Endodermal cell (in vitro differentiated cells): ENCODE results near the gene AHDC1. TPM values are rescaled to one million over a fixed set of nuclear protein-coding genes. Genes with fewer than 3 reads are reported as not detected.
A peak's percentile ranks its signal among the peaks of the same experiment; 100 is the strongest.

ENCODE experiments used
- DNase-seq: peaks from one replicate; pipeline ENCODE4 v3.0.0-alpha.2; 2017
- H3K27ac ChIP-seq: 2 replicates; pipeline ENCODE4 v1.5.1; 2013; ENCODE audit warnings: mild to moderate bottlenecking, low read depth, low read length, moderate library complexity
- H3K27me3 ChIP-seq: 2 replicates; pipeline ENCODE4 v1.6.1; 2013; ENCODE audit warnings: mild to moderate bottlenecking, low read length, moderate library complexity; ENCODE audit not compliant: insufficient read depth, control insufficient read depth, poor library complexity, severe bottlenecking
- H3K36me3 ChIP-seq: 2 replicates; pipeline ENCODE4 v1.7.0; 2013; ENCODE audit warnings: mild to moderate bottlenecking, low read length, moderate library complexity; ENCODE audit not compliant: control insufficient read depth, insufficient read depth
- H3K4me1 ChIP-seq: one replicate; pipeline ENCODE4 v1.7.0; 2013; ENCODE audit warnings: low read length; ENCODE audit not compliant: control insufficient read depth, insufficient read depth
- H3K4me3 ChIP-seq: 2 replicates; pipeline ENCODE4 v1.5.1; 2013; ENCODE audit warnings: mild to moderate bottlenecking, low read length, moderate library complexity
- H3K9ac ChIP-seq: 2 replicates; pipeline ENCODE4 v1.6.1; 2013; ENCODE audit warnings: mild to moderate bottlenecking, low read length, moderate library complexity; ENCODE audit not compliant: poor library complexity, severe bottlenecking; ENCODE audit errors: extremely low read depth
- H3K9me3 ChIP-seq: 2 replicates; pipeline ENCODE4 v1.6.1; 2013; ENCODE audit warnings: mild to moderate bottlenecking, low read length, moderate library complexity; ENCODE audit not compliant: control insufficient read depth
- H3K27ac Mint-ChIP-seq: 2 replicates; pipeline ENCODE4 v1.8.0; 2020; ENCODE audit warnings: mixed read lengths
- H3K27me3 Mint-ChIP-seq: 2 replicates; pipeline ENCODE4 v1.8.0; 2021; ENCODE audit warnings: mild to moderate bottlenecking, mixed read lengths; ENCODE audit not compliant: insufficient read depth
- H3K36me3 Mint-ChIP-seq: 2 replicates; pipeline ENCODE4 v1.8.0; 2020; ENCODE audit warnings: low read depth, mixed read lengths
- H3K4me1 Mint-ChIP-seq: 2 replicates; pipeline ENCODE4 v1.8.0; 2020; ENCODE audit warnings: mixed read lengths
- H3K4me3 Mint-ChIP-seq: 2 replicates; pipeline ENCODE4 v1.8.0; 2020; ENCODE audit warnings: mild to moderate bottlenecking, moderate library complexity, mixed read lengths
- H3K9me3 Mint-ChIP-seq: 2 replicates; pipeline ENCODE4 v1.8.0; 2020; ENCODE audit warnings: mild to moderate bottlenecking, mixed read lengths
- WGBS, 2 experiments: methylation state at CpG; one replicate each; pipeline versions ENCODE4 v1.1.5 to v1.1.7; 2013; ENCODE audit warnings: missing lambda C conversion rate in 2 of 2, mixed read lengths in 1 of 2; ENCODE audit not compliant: insufficient coverage in 1 of 2, insufficient read length in 1 of 2; 5-methylcytosine and 5-hydroxymethylcytosine counted together
- total RNA-seq, 2 donors: library from RNA; stranded (reverse); fragmentation: NEBNext Ultra II Directional in 1 of 2; extraction: Animal tissue kit (Norgen Biotek cat#: 25700) in 1 of 2; gene quantifications; 2 replicates in 1 of 2; 3 replicates in 1 of 2; pipeline ENCODE4 v1.2.1, GENCODE V29; 2021
- TF ChIP-seq, protein P1 (sequence below): fragments of 200-600 bp; sonication (generic); conservative IDR thresholded peaks from 2 replicates; pipeline ENCODE4 v1.5.0; 2021; ENCODE audit warnings: antibody characterized with exemption, mild to moderate bottlenecking

AHDC1 gene
- total RNA-seq, 2 donors from 2014 or later = 39.3 to 41.2 TPM

DNA sequence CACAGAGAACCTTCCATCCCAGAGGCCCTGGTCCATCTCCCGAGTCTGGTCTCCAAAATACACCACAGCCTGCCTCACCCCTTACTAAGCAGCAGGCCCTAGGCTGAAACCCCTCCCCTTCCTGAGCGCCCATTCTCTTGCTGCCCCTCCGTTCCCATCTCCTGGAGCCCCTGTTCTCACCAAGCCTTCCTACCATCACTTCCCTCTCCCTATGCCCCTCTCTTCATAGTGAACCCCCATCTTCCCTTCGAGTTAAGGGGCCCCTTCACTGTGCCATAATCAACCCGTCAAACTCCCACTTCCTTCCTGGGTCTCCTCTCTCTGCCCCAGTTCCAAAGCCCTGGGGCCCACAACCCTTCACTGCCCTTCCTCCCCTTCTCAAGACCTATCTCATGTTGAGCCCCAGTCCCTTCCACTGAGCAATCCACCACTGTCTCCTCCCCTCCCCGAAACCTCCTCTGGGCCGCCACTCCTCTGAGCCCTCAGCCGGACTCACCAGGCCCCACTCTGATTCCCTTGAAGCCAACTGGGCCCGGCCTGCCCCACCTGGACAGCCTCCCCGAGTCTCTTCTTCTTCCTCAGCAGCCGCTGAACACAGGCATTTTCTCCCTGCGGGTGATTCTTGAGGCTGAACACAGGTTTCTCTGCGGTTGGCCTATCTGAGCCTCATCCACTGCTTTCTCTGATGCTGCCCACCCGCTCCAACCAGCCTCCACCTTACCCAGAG lies 71.8 kb downstream of the AHDC1 start:
- no peak for DNase-seq
- Histone ChIP-seq H3K4me3 (no peak overlapping the region), H3K4me1 (peaks cover 25% of the 10 kb centered on the region), H3K9ac (no peak overlapping the region), H3K27me3 (no peaks in the 10 kb centered on the region), H3K27ac (peak overlapping the region; percentile 13), H3K36me3 (peaks cover 17% of the 10 kb centered on the region), H3K9me3 (no peaks in the 10 kb centered on the region)
- Mint-ChIP-seq H3K4me1 (peaks cover 48% of the 10 kb centered on the region), H3K4me3 (no peak overlapping the region), H3K9me3 (no peaks in the 10 kb centered on the region), H3K27ac (peak overlapping the region; percentile 32), H3K27me3 (no peaks in the 10 kb centered on the region), H3K36me3 (peaks cover 12% of the 10 kb centered on the region)
- TF ChIP-seq, protein P1, sequence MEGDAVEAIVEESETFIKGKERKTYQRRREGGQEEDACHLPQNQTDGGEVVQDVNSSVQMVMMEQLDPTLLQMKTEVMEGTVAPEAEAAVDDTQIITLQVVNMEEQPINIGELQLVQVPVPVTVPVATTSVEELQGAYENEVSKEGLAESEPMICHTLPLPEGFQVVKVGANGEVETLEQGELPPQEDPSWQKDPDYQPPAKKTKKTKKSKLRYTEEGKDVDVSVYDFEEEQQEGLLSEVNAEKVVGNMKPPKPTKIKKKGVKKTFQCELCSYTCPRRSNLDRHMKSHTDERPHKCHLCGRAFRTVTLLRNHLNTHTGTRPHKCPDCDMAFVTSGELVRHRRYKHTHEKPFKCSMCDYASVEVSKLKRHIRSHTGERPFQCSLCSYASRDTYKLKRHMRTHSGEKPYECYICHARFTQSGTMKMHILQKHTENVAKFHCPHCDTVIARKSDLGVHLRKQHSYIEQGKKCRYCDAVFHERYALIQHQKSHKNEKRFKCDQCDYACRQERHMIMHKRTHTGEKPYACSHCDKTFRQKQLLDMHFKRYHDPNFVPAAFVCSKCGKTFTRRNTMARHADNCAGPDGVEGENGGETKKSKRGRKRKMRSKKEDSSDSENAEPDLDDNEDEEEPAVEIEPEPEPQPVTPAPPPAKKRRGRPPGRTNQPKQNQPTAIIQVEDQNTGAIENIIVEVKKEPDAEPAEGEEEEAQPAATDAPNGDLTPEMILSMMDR = no peak
- WGBS, 2 experiments = 95% methylated on average over 10 to 14 of the region's 14 CpGs

DNA sequence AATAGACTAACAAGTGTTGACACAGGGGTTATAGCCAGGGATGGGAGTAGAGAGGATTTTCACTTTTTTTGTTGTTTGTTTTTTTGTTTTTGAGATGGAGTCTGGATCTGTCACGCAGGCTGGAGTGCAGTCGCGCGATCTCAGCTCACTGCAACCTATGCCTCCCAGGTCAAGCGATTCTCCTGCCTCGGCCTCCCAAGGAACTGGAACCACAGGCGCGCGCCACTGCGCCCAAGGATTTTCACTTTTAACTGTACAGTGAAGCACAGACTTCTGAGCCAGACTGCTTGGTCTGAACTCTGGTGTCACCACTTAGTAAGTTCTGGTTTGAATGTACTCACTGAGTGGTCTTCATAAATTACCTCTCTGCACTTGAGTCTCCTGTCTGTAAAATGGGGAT lies 73.8 kb downstream of the AHDC1 start:
- no peak for DNase-seq
- H3K4me1 Mint-ChIP-seq = peaks cover 45% of the 10 kb centered on the region
- H3K4me3 Mint-ChIP-seq = no peak overlapping the region
- H3K36me3 Mint-ChIP-seq = peaks cover 12% of the 10 kb centered on the region
- H3K27ac Mint-ChIP-seq = no peak overlapping the region
- H3K36me3 ChIP-seq = peaks cover 17% of the 10 kb centered on the region
- no peaks in the 10 kb centered on the region for H3K27me3 ChIP-seq
- H3K9me3 ChIP-seq = no peaks in the 10 kb centered on the region
- H3K27ac ChIP-seq = no peak overlapping the region
- TF ChIP-seq, protein P1 = no peak
- no peaks in the 10 kb centered on the region for H3K9me3 Mint-ChIP-seq
- H3K4me1 ChIP-seq = peaks cover 18% of the 10 kb centered on the region
- no peak overlapping the region for H3K9ac ChIP-seq
- no peak overlapping the region for H3K4me3 ChIP-seq
- no peaks in the 10 kb centered on the region for H3K27me3 Mint-ChIP-seq
- 96 to 97% methylated on average over 10 of the region's 10 CpGs for WGBS, 2 experiments

DNA sequence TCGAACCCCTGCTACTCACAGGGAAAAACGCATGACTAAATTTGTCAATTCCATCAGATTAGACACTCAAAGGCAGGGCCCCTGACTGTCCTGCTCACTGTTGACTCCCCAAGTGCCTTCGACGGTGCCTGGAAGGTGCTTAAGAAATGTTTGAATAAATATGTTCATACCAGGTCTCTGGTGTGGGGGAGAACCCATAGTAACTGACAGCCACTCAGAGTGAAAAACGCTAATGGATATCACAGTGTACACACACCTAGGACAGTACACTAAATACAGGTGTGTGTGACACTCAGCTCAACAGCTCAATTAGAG lies 74.3 kb downstream of the AHDC1 start:
- Mint-ChIP-seq H3K9me3 (no peaks in the 10 kb centered on the region), H3K27ac (peak overlapping the region; percentile 57), H3K4me3 (no peak overlapping the region), H3K27me3 (no peaks in the 10 kb centered on the region), H3K4me1 (peaks cover 43% of the 10 kb centered on the region), H3K36me3 (peaks cover 12% of the 10 kb centered on the region)
- Histone ChIP-seq H3K27me3 (no peaks in the 10 kb centered on the region), H3K27ac (peak overlapping the region; percentile 15), H3K9me3 (no peaks in the 10 kb centered on the region), H3K9ac (no peak overlapping the region), H3K36me3 (peaks cover 17% of the 10 kb centered on the region), H3K4me3 (no peak overlapping the region), H3K4me1 (peaks cover 16% of the 10 kb centered on the region)
- no peak for DNase-seq
- WGBS, 2 experiments = 91% methylated on average over 5 of the region's 5 CpGs; no CpG with 5 or more reads in 1 of the 2 experiments
- TF ChIP-seq, protein P1 = no peak
